ENCODE results near the gene APOA4. TPM values are rescaled to one million over a fixed set of nuclear protein-coding genes. Genes with fewer than 3 reads are reported as not detected.

The APOA4 gene
- total and polyA plus RNA-seq, 2 of the 13 experiments (the other 11 are each of a cell fraction or from before 2014, with no cell fraction given) = 3.8 to 7.2 TPM

- TF ChIP-seq ZHX2 (IDR thresholded peaks at IDR 0.05; ENCODE audit: low read depth) = no peak; the same call in 1 of the 2 replicates
- no peak for TF ChIP-seq ZHX2 (CRISPR knock-in tag; IDR thresholded peaks at IDR 0.05; ENCODE audit: borderline replicate concordance)
- TF ChIP-seq TRIM24 (CRISPR knock-in tag; IDR thresholded peaks at IDR 0.05) = no peak
- TF ChIP-seq FOXK1 (CRISPR knock-in tag; IDR thresholded peaks at IDR 0.05; ENCODE audit: borderline replicate concordance, low read depth) = peak; percentile 69
- TF ChIP-seq ZNF550 (CRISPR knock-in tag; IDR thresholded peaks at IDR 0.05; ENCODE audit: borderline replicate concordance) = no peak
- TF ChIP-seq DMAP1 (CRISPR knock-in tag; IDR thresholded peaks at IDR 0.05) = peak; percentile 53; the same call in 1 of the 2 replicates
- peak; percentile 62 for TF ChIP-seq HOXA3 (CRISPR knock-in tag; IDR thresholded peaks at IDR 0.05)
- TF ChIP-seq EEA1 (CRISPR knock-in tag; IDR thresholded peaks at IDR 0.05; ENCODE audit: borderline replicate concordance) = 0 out of 2 replicates have a peak, but pooled peaks have one; percentile 55
- no peak for TF ChIP-seq TAF15 (IDR thresholded peaks at IDR 0.05; ENCODE audit: low read depth, low read length, poor library complexity, severe bottlenecking)
- no peak for TF ChIP-seq ZNF280B (CRISPR knock-in tag; IDR thresholded peaks at IDR 0.05; ENCODE audit: borderline replicate concordance)
- TF ChIP-seq ZMAT5 (CRISPR knock-in tag; IDR thresholded peaks at IDR 0.05; ENCODE audit: borderline replicate concordance, low read depth) = no peak
- no peak for TF ChIP-seq ZNF138 (CRISPR knock-in tag; IDR thresholded peaks at IDR 0.05; ENCODE audit: low read depth)
- peak; percentile 89 for TF ChIP-seq TBX2 (CRISPR knock-in tag; IDR thresholded peaks at IDR 0.05; ENCODE audit: borderline replicate concordance)
- TF ChIP-seq ETV5 (CRISPR knock-in tag; IDR thresholded peaks at IDR 0.05; ENCODE audit: borderline replicate concordance) = peak; percentile 58; the same call in 1 of the 2 replicates
- TF ChIP-seq PRDM15 (CRISPR knock-in tag; IDR thresholded peaks at IDR 0.05) = peak; percentile 31; the same call in 1 of the 2 replicates
These were observed 14.6 kb downstream of the APOA4 start (continued) for GRCh38 chr11:116808262-116809175.

Measured in HepG2 (cell line).